CD14-positive monocyte (primary cell): ENCODE results near the gene OBSCN. TPM values are rescaled to one million over a fixed set of nuclear protein-coding genes. Genes with fewer than 3 reads are reported as not detected.
A peak's percentile ranks its signal among the peaks of the same experiment; 100 is the strongest.

ENCODE experiments used
- DNase-seq, 3 donors: peaks; one replicate each; pipeline ENCODE4 v3.0.0-alpha.2; 2011 to 2022
- H2AFZ ChIP-seq: 2 replicates; pipeline ENCODE4 v1.6.0; 2012; ENCODE audit warnings: mild to moderate bottlenecking, low read depth, low read length, inconsistent platforms; ENCODE audit not compliant: insufficient read depth, poor library complexity, severe bottlenecking
- H3K27ac ChIP-seq, 2 donors: 1 replicate in 1 of 2; 2 replicates in 1 of 2; pipeline ENCODE4 v1.5.1; 2012 to 2013; ENCODE audit warnings: low read length in 2 of 2, control low read depth in 1 of 2, inconsistent platforms in 1 of 2, low read depth in 1 of 2, mild to moderate bottlenecking in 1 of 2
- H3K27me3 ChIP-seq, 2 donors: one replicate each; pipeline versions ENCODE4 v1.6.0 to v1.6.1; 2011 to 2013; ENCODE audit warnings: low read length in 2 of 2; ENCODE audit not compliant: control insufficient read depth in 2 of 2, insufficient read depth in 2 of 2
- H3K36me3 ChIP-seq, 2 donors: replicated peaks in 1 of 2; 1 replicate in 1 of 2; 2 replicates in 1 of 2; pipeline versions ENCODE4 v1.5.1 to v1.6.1; 2012 to 2013; ENCODE audit warnings: low read length in 2 of 2, control low read depth in 1 of 2, inconsistent platforms in 1 of 2, mild to moderate bottlenecking in 1 of 2; ENCODE audit not compliant: insufficient read depth in 2 of 2, control insufficient read depth in 1 of 2
- H3K4me1 ChIP-seq, 2 donors: 1 replicate in 1 of 2; 2 replicates in 1 of 2; pipeline versions ENCODE4 v1.5.1 to v1.6.1; 2012 to 2013; ENCODE audit warnings: low read length in 2 of 2, control low read depth in 1 of 2, inconsistent platforms in 1 of 2, mild to moderate bottlenecking in 1 of 2, moderate library complexity in 1 of 2; ENCODE audit not compliant: insufficient read depth in 2 of 2, control insufficient read depth in 1 of 2
- H3K4me2 ChIP-seq: replicated peaks from 2 replicates; pipeline ENCODE3; 2012; ENCODE audit warnings: low read length, moderate library complexity, mild to moderate bottlenecking; ENCODE audit not compliant: poor library complexity, severe bottlenecking; ENCODE audit errors: extremely low read depth
- H3K4me3 ChIP-seq, 3 experiments: fragments of 200-600 bp in 1 of 3; sonication (generic) in 1 of 3; replicated peaks in 1 of 3; 1 replicate in 2 of 3; 2 replicates in 1 of 3; pipeline ENCODE4 v1.5.1; 2011 to 2013; ENCODE audit warnings: low read length in 3 of 3, mild to moderate bottlenecking in 3 of 3, control low read depth in 2 of 3, low read depth in 2 of 3, inconsistent platforms in 1 of 3, moderate library complexity in 1 of 3
- H3K79me2 ChIP-seq: 2 replicates; pipeline ENCODE4 v1.6.0; 2012; ENCODE audit warnings: mild to moderate bottlenecking, control low read depth, inconsistent platforms, low read length, moderate library complexity; ENCODE audit not compliant: insufficient read depth
- H3K9ac ChIP-seq: 2 replicates; pipeline ENCODE4 v1.6.0; 2017; ENCODE audit warnings: low read length, mild to moderate bottlenecking; ENCODE audit not compliant: insufficient read depth, poor library complexity, severe bottlenecking
- H3K9me3 ChIP-seq, 2 donors: replicated peaks in 1 of 2; 1 replicate in 1 of 2; 2 replicates in 1 of 2; pipeline versions ENCODE4 v1.5.1 to v1.6.1; 2012 to 2013; ENCODE audit warnings: low read length in 2 of 2, control low read depth in 1 of 2; ENCODE audit not compliant: control insufficient read depth in 1 of 2, insufficient read depth in 1 of 2
- H4K20me1 ChIP-seq: 2 replicates; pipeline ENCODE4 v1.6.0; 2012; ENCODE audit warnings: mild to moderate bottlenecking, low read length, control low read depth, moderate library complexity; ENCODE audit not compliant: insufficient read depth
- H3K27ac Mint-ChIP-seq, 7 donors: one replicate each; pipeline ENCODE4 v1.8.0; 2020; ENCODE audit warnings: mild to moderate bottlenecking in 7 of 7, mixed read lengths in 7 of 7, moderate library complexity in 6 of 7, inconsistent platforms in 2 of 7
- H3K27me3 Mint-ChIP-seq, 3 donors: one replicate each; pipeline ENCODE4 v1.8.0; 2021 to 2022; ENCODE audit warnings: low read depth in 3 of 3, mild to moderate bottlenecking in 3 of 3, mixed read lengths in 3 of 3, moderate library complexity in 3 of 3, inconsistent platforms in 1 of 3
- H3K36me3 Mint-ChIP-seq, 2 donors: one replicate each; pipeline ENCODE4 v1.8.0; 2020; ENCODE audit warnings: mixed read lengths in 2 of 2, inconsistent platforms in 1 of 2, mild to moderate bottlenecking in 1 of 2
- H3K4me1 Mint-ChIP-seq: one replicate; pipeline ENCODE4 v1.8.0; 2020; ENCODE audit warnings: mild to moderate bottlenecking, mixed read lengths
- H3K4me3 Mint-ChIP-seq, 2 donors: one replicate each; pipeline ENCODE4 v1.8.0; 2020; ENCODE audit warnings: mild to moderate bottlenecking in 2 of 2, mixed read lengths in 2 of 2, moderate library complexity in 1 of 2
- H3K9me3 Mint-ChIP-seq, 7 donors: one replicate each; pipeline ENCODE4 v1.8.0; 2020 to 2022; ENCODE audit warnings: mixed read lengths in 7 of 7, mild to moderate bottlenecking in 6 of 7, moderate library complexity in 6 of 7, inconsistent platforms in 2 of 7
- WGBS: methylation state at CpG from one replicate; pipeline ENCODE4 v1.1.5; 2013; ENCODE audit warnings: missing lambda C conversion rate; ENCODE audit not compliant: insufficient coverage; 5-methylcytosine and 5-hydroxymethylcytosine counted together
- intact Hi-C, 2 donors: fragments of 100-400 bp; cut with micrococcal nuclease; formaldehyde crosslinking; loops; one replicate each; pipeline versions ENCODE4 v1.15.0 to v1.15.1; 2023
- polyA plus RNA-seq, 3 donors: library from polyadenylated mRNA; depleted of rRNA in 1 of 3; unstranded in 2 of 3; stranded (reverse) in 1 of 3; fragments of 300-500 nt in 2 of 3; fragments of >200 nt in 1 of 3; fragmentation: Illumina TruSeq in 2 of 3; gene quantifications; 1 replicate in 2 of 3; 2 replicates in 1 of 3; pipeline ENCODE4 v1.2.3, GENCODE V29; 2012 to 2021
- TF ChIP-seq, protein P1 (sequence below): fragments of 200-600 bp; IDR thresholded peaks from one replicate; pipeline ENCODE4 v1.8.0; 2022; ENCODE audit warnings: antibody characterized with exemption, mild to moderate bottlenecking

The OBSCN gene
- polyA plus RNA-seq, 3 donors = 0.57 to 1.5 (median 0.76) TPM

DNA sequence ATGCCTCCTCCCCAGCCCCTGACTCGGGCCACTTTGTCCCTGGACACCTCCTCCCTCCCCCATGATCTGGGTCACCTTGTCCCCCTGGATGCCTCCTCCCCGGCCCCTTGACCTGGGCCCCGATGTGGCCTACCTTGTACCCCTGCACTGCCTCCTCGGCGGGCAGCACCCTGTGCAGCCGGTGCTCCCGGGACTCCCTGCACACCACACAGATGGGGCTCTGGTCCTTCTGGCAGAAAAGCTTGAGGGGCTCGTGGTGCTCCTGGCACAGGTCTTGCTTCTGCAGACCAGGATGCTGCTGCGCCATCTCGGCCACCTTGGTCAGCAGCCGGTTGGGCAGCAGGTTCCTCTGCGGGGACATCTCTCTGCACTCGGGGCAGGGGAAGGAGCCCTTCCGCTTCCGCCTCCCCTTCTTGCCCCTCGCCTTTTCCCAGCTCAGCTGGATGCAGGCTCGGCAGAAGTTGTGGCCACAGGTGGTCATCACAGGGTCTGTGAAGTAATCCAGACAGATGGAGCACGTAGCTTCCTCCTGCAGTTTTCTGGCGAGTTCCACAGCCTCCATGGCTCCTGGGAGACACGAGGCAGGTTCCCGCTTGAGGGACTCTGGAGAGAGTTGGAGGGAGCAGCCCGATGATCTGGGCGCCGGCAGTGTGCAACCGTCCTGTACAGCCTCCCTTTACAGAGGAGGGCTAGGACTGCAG lies 206.8 kb downstream of the OBSCN start:
- H3K4me3 Mint-ChIP-seq = peak overlapping the region in 1 of 2 donors; percentile 86
- H3K27ac ChIP-seq = no peak overlapping the region
- H3K36me3 Mint-ChIP-seq = peaks cover 19 to 27% of the 10 kb centered on the region in 2 donors
- DNase-seq = no peak
- peaks cover 39 to 58% of the 10 kb centered on the region in 2 donors for H3K27me3 ChIP-seq
- H3K4me3 ChIP-seq = no peak overlapping the region
- peaks cover 3 to 14% of the 10 kb centered on the region in 2 donors for H3K36me3 ChIP-seq
- no peak overlapping the region for H3K4me2 ChIP-seq
- H2AFZ ChIP-seq = no peak overlapping the region
- no peaks in the 10 kb centered on the region for H3K79me2 ChIP-seq
- peaks cover 7 to 9% of the 10 kb centered on the region in 2 donors for H3K4me1 ChIP-seq
- no peak overlapping the region for H3K9ac ChIP-seq
- H3K4me1 Mint-ChIP-seq = peaks cover 17% of the 10 kb centered on the region
- H3K27ac Mint-ChIP-seq = no peak overlapping the region
- H4K20me1 ChIP-seq = peaks cover 7% of the 10 kb centered on the region
- intact Hi-C loops = loop anchor here in 1 of 2 donors (5.0 kb wide), 1 partner anchor 33 kb away; no protein-coding TSS in a partner anchor
- peaks cover 0 to 9% (median 4%) of the 10 kb centered on the region in 7 donors for H3K9me3 Mint-ChIP-seq
- H3K9me3 ChIP-seq = peaks cover 0 to 12% of the 10 kb centered on the region in 2 donors
- peaks cover 49 to 56% (median 52%) of the 10 kb centered on the region in 3 donors for H3K27me3 Mint-ChIP-seq
- TF ChIP-seq, protein P1, sequence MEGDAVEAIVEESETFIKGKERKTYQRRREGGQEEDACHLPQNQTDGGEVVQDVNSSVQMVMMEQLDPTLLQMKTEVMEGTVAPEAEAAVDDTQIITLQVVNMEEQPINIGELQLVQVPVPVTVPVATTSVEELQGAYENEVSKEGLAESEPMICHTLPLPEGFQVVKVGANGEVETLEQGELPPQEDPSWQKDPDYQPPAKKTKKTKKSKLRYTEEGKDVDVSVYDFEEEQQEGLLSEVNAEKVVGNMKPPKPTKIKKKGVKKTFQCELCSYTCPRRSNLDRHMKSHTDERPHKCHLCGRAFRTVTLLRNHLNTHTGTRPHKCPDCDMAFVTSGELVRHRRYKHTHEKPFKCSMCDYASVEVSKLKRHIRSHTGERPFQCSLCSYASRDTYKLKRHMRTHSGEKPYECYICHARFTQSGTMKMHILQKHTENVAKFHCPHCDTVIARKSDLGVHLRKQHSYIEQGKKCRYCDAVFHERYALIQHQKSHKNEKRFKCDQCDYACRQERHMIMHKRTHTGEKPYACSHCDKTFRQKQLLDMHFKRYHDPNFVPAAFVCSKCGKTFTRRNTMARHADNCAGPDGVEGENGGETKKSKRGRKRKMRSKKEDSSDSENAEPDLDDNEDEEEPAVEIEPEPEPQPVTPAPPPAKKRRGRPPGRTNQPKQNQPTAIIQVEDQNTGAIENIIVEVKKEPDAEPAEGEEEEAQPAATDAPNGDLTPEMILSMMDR = no peak
- 87% methylated on average over 24 of the region's 25 CpGs for WGBS

DNA sequence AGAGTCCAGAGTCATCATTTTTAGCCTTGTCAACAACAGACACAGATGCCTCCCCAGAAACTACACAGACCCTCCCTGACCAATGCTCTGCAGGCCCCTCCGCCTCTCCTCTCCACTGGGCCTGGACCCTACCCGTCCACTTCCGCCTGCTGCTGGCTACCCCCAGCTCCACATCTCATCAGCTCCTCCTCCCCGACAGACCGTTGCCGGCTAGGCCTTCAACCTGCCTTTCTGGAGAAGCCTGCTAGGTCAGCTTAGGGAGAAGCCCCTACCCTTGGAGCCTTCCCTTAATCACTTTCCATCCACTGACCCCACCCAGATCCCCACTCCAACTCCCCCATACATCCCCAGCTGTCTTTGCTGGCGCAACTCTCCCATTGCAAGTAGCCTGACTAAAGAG lies 207.4 kb downstream of the OBSCN start:
- H4K20me1 ChIP-seq = peaks cover 7% of the 10 kb centered on the region
- H3K4me3 ChIP-seq = no peak overlapping the region
- 72% methylated on average over 5 of the region's 7 CpGs for WGBS
- H2AFZ ChIP-seq = no peak overlapping the region
- H3K9me3 Mint-ChIP-seq = peaks cover 0 to 9% (median 4%) of the 10 kb centered on the region in 7 donors
- H3K4me1 ChIP-seq = peaks cover 7 to 9% of the 10 kb centered on the region in 2 donors
- TF ChIP-seq, protein P1 = no peak
- H3K4me1 Mint-ChIP-seq = peaks cover 13% of the 10 kb centered on the region
- peaks cover 17 to 23% of the 10 kb centered on the region in 2 donors for H3K36me3 Mint-ChIP-seq
- H3K27ac Mint-ChIP-seq = no peak overlapping the region
- no peak for DNase-seq
- peaks cover 39 to 58% of the 10 kb centered on the region in 2 donors for H3K27me3 ChIP-seq
- no peak overlapping the region for H3K27ac ChIP-seq
- peak overlapping the region in 1 of 2 donors; percentile 86 for H3K4me3 Mint-ChIP-seq
- intact Hi-C loops = no loop called here
- H3K36me3 ChIP-seq = peaks cover 2 to 14% of the 10 kb centered on the region in 2 donors
- peaks cover 0 to 12% of the 10 kb centered on the region in 2 donors for H3K9me3 ChIP-seq
- no peak overlapping the region for H3K9ac ChIP-seq
- no peak overlapping the region for H3K4me2 ChIP-seq
- peaks cover 49 to 62% (median 58%) of the 10 kb centered on the region in 3 donors for H3K27me3 Mint-ChIP-seq
- no peaks in the 10 kb centered on the region for H3K79me2 ChIP-seq
